Tibial nerve (tissue), 4 donors: ENCODE results near the gene TMEM109.

Experiments used
- CTCF ChIP-seq, 5 experiments: fragments of 200-600 bp in 3 of 5; fragments of 450-650 bp in 2 of 5; sonication (generic) in 3 of 5; IDR thresholded peaks; one replicate each; pipeline ENCODE4 v1.5.1; 2016 to 2019; ENCODE audit warnings: antibody characterized with exemption in 5 of 5, mild to moderate bottlenecking in 3 of 5, moderate library complexity in 2 of 5
- EP300 ChIP-seq, 2 donors: sonication (generic); formaldehyde crosslinking; IDR thresholded peaks; one replicate each; pipeline ENCODE4 v1.6.1; 2017; ENCODE audit warnings: antibody characterized with exemption in 2 of 2, mild to moderate bottlenecking in 1 of 2
- POLR2A ChIP-seq, 2 donors: fragments of 450-650 bp; IDR thresholded peaks; one replicate each; pipeline ENCODE4 v1.6.1; 2017; ENCODE audit warnings: antibody characterized with exemption in 2 of 2, mild to moderate bottlenecking in 2 of 2, moderate library complexity in 2 of 2

GRCh38 chr11:60918939-60919265 lies 4.9 kb downstream of the TMEM109 start:
- no peak for TF ChIP-seq POLR2A (IDR thresholded peaks at IDR 0.05)
- TF ChIP-seq CTCF (IDR thresholded peaks at IDR 0.05), result no peak
- no peak for TF ChIP-seq EP300 (IDR thresholded peaks at IDR 0.05)
